HG03378 (cell line): ENCODE results near the gene OSBP.
"Not testable (repeated sequence)": the region's sequence is repeated elsewhere in the genome, so short reads cannot be mapped to it uniquely, and the experiment has no call there.

ENCODE experiments used
- ATAC-seq: cut with Tn5 transposase; IDR thresholded peaks from one replicate; pipeline ENCODE4 v1.9.1; 2021; ENCODE audit warnings: mild to moderate bottlenecking, moderate library complexity; ENCODE audit not compliant: unreplicated experiment

The OSBP gene, protein sequence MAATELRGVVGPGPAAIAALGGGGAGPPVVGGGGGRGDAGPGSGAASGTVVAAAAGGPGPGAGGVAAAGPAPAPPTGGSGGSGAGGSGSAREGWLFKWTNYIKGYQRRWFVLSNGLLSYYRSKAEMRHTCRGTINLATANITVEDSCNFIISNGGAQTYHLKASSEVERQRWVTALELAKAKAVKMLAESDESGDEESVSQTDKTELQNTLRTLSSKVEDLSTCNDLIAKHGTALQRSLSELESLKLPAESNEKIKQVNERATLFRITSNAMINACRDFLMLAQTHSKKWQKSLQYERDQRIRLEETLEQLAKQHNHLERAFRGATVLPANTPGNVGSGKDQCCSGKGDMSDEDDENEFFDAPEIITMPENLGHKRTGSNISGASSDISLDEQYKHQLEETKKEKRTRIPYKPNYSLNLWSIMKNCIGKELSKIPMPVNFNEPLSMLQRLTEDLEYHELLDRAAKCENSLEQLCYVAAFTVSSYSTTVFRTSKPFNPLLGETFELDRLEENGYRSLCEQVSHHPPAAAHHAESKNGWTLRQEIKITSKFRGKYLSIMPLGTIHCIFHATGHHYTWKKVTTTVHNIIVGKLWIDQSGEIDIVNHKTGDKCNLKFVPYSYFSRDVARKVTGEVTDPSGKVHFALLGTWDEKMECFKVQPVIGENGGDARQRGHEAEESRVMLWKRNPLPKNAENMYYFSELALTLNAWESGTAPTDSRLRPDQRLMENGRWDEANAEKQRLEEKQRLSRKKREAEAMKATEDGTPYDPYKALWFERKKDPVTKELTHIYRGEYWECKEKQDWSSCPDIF

DNA sequence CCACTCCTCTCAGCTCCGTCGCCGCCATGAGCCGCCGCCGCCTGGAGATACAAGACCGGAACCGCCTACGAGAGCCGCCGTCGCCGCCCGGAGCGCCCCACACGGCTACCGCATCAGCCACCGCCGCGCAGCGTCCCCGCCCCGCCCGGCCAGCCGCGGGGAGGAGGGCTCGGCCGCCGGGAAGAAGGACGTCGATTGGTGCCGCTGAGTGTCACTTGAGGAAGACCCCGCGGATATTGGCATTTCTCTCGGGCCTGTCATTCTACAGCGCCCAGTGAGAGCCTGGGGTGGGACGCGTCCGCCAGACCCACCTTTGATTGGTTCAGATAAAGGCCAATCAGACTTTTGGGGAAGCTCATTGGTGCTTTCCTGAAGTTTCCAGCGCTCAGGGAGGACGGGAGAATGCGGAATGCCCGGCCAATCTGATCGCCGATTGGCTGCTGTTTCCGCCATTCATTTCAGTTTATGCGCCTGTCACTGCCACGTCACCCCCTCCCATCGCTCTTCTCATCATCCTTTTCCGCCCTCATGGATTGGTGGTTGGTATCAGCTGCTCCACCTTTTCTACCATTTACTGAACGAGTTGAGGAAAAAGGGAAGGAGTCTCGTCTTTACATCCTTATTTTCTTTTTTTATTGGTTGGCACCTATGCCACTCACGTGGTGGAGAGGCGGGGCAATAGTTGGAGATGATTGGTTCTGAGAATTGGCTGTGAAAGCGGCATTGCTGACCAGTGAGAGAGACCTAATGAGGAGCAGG, at the start of gene OSBP:
Gene OSBP, minus strand, starts transcription at position 138 of the 759 bp plus-strand sequence. Its CDS starts 110 bp downstream, at position 28.
- ATAC-seq, result peak; percentile 86

DNA sequence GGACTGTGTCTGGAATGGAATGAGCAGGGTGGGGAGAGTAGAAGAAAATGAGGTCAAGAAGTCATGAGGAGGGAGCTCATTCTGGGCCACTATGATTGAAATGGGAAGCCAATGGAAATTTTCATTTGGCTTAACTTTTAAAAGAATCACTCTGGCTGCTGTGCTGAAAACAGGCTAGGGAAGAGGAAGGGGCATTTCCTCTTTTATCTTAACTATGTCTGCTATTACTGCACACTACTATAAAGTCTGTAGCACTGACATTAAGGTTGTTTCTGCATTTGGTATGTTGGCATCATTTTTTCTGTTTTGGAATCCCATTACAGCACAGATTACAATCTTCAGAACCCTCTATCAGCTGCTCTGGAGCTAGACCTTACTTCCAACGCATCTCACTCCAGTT, 45.0 kb upstream of the OSBP start:
- no peak for ATAC-seq

DNA sequence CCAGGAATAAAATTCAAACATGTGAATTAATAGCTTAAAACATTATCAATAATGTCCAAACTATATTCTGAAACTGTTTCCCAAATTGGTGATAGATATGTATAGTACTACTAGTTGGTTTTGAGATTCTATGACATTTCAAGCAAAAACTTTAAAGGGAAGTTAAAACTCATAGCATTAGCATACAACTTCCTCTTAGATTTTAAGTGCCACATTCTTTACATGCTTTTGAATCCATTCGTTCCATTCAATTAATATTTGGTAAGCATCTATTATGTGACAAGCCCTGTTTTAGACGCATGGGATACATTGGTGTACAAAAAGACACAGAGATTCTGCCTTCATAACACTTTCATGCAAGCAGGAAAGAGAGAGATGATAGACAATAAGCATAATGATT, 44.4 kb upstream of the OSBP start:
- no peak for ATAC-seq

DNA sequence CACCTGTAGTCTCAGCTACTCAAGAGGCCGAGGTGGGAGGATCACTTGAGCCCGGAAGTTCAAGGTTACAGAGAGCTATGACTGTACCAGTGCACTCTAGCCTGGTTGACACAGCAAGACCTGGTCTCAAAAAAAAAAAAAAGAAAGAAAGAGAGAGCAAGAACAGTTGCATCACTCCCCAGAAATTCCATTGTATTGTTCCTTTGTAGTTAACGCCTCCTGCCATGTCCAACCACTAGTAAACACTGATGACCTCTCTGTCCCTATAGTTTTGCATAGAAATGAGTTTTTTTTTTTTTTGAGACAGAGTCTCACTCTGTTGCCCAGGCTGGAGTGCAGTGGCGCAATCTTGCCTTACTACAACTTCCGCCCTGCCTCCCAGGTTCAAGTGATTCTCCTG, 42.5 kb upstream of the OSBP start:
- no peak for ATAC-seq

DNA sequence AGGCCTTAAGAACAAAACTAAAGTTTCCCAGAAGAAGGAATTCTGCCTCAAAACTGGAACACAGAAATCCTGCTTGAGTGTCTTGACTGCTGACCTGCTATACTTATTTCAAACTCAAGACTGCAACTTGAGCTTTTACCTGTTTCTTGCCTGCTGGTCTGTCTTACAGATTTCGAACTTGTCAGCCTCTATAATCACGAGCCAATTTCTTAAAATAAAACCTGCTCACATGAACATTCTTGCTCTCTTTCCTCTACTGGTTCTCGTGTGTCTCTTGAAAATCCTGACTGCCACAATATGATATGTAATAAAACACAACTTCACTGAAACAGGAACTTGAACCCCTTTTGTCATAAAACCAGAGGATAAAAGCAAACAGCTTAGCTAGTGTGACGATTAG, 39.3 kb upstream of the OSBP start:
- no peak for ATAC-seq

DNA sequence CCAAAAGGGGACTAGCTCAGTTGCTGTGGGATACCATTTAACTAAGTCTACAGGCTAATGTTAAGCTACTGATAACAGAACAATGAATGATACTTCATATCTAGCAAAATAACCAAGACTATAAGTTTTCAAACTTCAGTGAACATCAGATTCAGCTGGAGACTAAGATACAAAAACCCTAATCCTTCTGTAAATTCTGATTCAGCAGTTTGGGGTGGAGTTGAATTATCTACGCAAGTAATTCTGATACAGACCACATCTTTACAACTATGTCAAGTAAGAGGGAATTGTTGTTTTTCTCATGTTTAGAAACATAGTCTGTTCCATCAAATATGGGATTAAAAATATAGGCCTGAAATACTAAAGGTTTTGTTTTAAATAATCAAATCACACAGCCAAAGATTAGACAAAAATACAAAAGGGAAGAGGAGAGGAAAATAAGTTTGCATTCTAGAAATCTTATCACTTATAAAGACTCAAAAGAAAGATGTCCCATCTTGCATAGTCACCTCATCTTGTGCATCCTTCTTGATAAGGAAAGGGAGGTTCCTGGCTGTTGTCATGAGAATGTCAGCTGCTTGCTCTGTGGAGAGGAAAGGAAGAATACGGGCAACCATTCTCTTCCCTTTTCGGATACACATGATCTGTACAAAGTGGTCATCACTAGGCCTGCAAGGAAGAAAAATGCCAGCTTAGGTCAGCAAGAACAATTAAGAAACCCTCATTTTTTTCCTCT, 31.8 kb upstream of the OSBP start:
- ATAC-seq, result no peak

DNA sequence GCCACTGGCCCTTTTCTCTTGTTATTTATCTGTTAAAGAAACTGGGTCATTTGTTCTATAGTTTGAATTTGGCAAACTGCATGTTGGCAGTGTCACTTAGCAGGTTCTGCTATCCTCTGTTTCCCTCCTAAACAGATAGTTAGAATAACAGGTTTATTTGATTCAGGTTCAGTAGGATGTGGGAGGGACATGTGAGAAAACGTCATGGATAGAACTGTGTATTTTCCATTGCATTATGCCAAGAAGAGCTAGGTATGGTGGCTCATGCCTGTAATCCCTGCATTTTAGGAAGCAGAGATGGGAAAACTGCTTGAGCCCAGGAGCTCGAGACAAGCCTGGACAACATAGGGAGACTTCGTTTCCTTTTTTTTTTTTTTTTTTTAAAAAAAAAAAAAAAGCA, 29.0 kb upstream of the OSBP start:
- ATAC-seq, result no peak

DNA sequence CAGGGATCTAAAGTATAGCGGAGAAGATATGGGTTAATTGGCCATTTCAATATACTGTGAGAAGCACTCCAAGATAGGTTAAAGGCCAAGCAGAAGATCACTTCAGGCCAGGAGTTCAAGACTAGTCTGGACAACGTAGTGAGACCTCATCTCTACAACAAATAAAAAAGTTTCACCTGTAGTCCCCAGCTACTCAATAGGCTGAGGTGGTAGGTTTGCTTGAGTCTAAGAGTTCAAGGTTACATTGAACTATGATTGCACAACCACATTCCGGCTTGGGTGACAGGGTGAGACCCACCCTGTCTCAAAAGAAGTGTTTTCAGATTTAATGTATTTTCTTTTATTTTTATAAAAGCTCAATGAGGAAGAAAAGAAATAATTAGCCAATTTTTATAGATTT, 27.8 kb upstream of the OSBP start:
- ATAC-seq, result no peak

DNA sequence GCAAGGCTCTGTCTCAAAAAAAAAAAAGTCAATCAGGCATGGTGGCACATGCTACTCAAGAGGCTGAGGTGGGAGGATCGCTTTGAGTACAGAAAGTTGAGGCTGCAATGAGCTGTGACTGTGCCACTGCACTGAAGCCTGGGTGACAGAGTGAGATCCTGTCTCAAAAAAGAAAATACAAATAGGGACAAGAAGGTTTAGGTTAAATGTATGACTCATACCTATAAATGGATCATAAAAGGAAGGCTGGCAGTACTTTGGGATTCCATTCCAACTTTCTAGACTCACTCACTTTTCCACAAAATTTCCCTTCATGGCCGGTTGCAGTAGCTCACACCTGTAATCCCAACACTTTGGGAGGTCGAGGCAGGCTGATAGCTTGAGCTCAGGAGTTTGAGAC, 25.6 kb upstream of the OSBP start:
- no peak for ATAC-seq

DNA sequence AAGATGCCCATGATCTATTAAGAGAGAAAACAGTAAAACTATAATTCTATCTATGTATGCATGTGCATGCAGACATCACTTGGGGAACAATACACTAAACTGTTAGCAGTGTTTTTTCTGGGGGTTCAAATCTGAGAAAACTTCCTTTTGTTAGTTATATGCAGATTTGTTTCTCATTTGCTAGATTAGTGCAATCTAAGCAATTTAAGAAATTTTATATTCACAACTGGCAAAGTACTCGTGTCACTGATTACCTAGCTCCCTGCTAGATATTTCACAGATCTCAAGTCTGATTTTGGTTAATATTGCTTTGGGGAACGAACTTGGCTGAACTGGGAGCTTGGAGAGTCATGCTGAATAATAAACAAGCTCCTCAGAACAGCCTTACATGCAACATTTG, 14.9 kb upstream of the OSBP start:
- no peak for ATAC-seq

DNA sequence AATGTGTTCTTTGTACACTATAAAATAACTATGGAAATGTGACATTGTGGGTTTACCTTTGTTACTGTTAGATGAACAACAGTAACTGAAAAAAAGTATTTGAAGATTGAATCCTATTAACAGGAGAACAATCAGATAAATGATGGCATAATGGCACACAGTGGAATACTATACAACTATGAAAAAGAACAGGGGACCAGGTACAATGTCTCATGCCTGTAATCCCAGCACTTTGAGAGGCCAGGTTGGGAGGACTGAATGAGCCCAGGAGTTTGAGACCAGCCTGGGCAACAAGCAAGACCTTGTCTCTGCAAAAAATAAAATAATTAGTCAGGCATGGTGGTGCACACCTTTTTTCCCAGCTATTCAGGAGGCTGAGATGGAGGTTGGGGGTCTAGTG, 14.4 kb upstream of the OSBP start:
- no peak for ATAC-seq

DNA sequence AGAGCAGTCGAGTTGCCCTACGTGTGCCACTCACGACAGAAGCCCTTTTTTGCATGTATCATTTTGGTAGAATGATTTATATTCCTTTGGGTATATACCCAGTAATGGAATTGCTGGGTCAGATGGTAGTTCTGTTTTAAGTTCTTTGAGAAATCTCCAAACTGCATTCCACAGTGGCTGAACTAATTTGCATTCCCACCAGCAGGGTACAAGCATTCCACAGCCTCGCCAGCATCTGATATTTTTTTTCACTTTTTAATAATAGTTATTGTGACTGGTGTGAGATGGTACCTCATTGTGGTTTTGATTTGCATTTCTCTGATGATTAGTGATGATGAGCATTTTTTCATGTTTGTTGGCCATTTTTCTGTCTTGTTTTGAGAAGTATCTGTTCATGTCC, 11.4 kb upstream of the OSBP start:
- ATAC-seq, result not testable (repeated sequence)

DNA sequence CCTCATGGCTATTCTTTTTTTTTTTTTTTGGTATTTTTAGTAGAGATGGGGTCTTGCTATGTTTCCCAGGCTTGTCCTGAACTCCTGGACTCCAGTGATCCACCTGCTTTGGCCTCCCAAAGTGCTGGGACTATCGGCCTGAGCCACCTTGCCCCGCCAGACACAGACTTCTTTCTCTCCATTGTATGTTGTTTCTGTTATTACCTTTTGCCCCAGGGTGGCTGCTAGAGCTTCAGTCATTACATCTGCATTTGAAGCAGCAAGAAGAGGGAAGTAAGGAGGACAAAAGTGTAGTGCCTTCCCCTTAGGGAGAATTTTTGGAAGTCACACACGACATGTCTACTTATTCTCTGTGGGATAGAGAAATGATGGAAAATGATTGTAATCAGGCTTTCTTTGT, 10.1 kb upstream of the OSBP start:
- ATAC-seq, result no peak

DNA sequence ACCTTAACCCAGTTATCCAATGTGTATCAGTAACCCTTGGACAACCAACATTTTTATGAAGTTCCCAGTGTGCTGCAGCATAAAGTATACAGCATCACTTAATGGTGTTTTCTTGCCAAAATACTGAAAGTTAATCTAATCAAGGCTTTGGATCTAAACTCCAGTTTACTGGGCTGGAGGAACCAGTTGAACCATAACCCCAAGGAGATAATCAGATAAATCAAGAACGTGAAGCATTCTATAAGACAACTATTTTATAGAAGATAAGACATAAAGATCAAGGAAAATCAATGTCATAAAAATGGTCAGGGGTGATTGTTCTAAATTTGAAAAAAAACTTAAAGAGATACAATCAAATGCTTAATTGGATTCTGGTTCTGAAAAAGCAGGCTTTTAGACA, 2.3 kb upstream of the OSBP start:
- ATAC-seq, result no peak

DNA sequence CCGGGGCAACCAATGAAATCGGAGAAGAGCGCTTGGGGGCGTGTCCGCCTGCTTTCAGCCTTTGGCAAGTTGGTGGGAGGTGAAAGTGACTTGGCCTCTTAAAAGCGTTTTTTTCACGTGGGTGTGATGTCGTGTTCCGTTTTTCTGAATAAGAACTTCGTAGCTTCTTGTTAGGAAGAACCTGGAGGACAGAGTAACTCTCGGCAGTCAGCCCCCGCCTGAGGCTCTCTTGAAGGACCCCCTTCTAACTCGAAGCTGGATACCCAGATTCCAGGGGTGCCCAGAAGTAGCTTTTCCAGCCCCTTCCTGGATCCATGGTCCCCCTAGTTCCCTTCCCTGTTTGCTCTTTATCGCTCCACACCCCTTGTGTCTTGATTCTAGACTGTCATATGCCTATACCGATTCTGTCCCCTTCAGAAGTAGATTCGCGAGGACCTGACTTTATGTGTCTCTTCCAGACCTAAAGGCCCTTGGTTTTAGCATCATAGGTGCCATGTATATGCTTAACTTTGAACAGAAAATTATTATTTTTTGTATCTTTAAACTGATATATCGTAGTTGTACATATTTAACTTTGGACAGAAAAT, 915 bp upstream of the OSBP start:
- ATAC-seq, result no peak

DNA sequence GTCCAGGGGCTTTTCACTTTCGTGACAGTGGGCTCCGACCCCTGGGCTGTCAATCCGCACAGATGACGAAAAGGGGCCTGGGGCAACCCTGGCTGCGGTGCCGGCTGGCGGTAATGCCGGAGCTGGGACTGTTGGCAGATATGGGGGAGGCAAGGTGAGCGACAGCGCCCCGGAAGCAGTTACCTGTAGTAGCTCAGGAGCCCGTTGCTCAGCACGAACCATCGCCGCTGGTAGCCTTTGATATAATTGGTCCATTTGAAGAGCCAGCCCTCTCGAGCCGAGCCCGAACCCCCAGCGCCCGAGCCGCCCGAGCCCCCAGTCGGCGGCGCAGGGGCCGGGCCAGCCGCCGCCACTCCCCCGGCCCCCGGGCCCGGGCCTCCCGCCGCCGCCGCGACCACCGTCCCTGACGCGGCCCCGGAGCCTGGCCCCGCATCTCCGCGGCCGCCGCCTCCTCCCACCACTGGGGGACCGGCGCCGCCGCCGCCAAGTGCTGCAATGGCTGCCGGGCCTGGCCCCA, 396 bp downstream of the OSBP start:
- no peak for ATAC-seq

DNA sequence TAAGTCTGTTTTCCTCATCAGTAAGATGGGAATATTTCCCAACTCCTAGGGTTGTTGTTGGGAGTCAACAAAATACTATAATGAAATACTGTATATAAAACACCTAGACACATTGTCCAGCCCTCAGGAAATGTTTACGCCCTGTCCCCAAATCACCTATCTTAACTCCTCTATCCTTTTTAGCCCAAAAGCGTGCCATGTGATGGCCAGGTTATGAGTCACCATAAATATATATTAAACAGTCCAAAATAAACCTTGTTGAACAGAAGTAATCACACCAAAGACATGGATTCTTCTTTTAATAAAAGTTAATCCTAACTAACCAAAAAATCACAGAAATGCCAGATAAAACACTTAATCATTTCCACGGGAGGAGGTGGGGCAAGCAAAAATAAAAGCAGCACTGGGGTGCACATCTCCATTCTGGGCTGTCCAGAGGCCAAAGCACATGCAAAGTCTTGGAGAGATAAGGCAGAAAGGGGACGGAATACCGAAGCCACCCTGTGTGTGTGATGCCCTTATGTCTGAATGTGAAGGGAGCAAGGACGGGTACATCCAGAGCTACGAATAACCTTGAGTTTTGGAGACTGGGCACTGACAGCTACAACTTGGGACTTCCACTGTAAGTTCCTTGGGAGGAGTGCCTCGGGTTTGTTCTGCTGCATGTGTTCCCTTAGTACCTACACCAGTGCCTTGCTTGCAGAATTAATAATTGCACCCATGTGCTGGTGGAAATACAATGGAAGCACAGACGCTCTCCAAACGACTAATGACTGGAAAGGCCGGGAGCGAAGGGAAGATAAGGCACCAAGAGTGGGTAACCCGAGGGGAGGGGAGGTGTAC, 1.1 kb downstream of the OSBP start:
- ATAC-seq, result no peak

DNA sequence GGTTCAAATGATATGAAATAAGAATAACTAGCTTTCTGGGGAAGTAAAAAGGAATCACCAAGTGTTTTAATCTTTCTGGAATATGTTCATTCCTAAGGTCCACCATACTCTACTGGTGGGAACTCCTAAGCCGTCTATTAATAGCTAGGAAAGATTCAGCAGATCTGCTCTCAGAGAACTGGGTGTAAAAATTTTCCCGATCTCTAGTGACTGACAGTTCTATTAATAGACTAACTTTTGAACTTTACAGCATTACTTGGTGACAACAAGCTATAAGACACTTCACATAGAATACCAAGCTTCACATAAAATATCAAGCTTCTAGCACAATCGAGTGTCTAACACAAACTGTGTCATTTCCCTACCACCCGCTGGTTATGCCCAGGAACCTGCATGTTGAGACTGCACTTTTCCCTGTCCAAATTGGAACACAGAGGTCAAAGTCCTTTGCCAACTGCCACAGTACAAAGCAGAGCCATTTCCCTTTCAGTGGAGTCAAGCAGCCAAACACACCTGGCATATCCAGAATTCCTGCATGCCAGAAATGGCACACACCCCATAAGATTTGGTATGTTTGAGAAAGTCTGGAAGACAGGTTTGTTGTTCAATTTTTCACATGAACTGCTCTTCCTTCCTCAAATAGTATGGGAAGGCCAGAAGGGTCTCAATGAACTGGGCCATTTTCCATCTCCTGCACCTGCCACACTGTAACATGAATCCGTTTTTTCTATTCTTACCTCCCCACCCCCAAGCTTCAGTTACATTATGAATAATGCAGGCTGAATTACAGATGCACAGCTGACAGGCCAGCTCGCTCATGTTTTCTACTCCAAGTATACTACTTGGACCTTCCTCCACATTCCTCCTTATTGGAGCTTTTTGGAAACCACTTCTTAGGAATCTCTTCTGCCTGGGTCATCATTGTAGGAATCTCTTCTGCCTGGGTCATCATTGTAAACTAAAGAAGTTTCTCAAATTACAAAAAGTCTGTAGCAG, 3.7 kb downstream of the OSBP start:
- ATAC-seq, result no peak
